Smooth muscle cell (in vitro differentiated cells): ENCODE data around the gene HCRTR1. TPM values are rescaled to one million over a fixed set of nuclear protein-coding genes. Genes with fewer than 3 reads are reported as not detected.

Experiments used
- DNase-seq: peaks from one replicate; lab custom pipeline; 2025; ENCODE audit not compliant: unreplicated experiment; lab: John Stamatoyannopoulos, UW
- H2AFZ ChIP-seq: fragments of 200-600 bp; sonication (generic); 2 replicates; pipeline ENCODE4 v1.6.0; 2016; ENCODE audit warnings: antibody characterized with exemption, low read depth, mild to moderate bottlenecking
- H3F3A ChIP-seq: fragments of 200-600 bp; sonication (generic); 2 replicates; pipeline ENCODE4 v1.6.0; 2017; ENCODE audit warnings: antibody characterized with exemption, low read depth
- H3K27ac ChIP-seq: fragments of 200-600 bp; sonication (generic); 2 replicates; pipeline ENCODE4 v1.5.1; 2016; ENCODE audit warnings: low read depth, mild to moderate bottlenecking
- H3K27me3 ChIP-seq: fragments of 200-600 bp; sonication (generic); 2 replicates; pipeline ENCODE4 v1.6.1; 2016; ENCODE audit warnings: low read depth, mild to moderate bottlenecking
- H3K36me3 ChIP-seq: fragments of 200-600 bp; sonication (generic); 2 replicates; pipeline ENCODE4 v1.5.1; 2016; ENCODE audit warnings: low read depth
- H3K4me1 ChIP-seq: fragments of 200-600 bp; sonication (generic); 2 replicates; pipeline ENCODE4 v1.5.1; 2016; ENCODE audit warnings: low read depth
- H3K4me2 ChIP-seq: fragments of 200-600 bp; sonication (generic); 2 replicates; pipeline ENCODE4 v1.6.0; 2016; ENCODE audit warnings: mild to moderate bottlenecking
- H3K4me3 ChIP-seq: fragments of 200-600 bp; sonication (generic); 2 replicates; pipeline ENCODE4 v1.5.1; 2016; ENCODE audit warnings: mild to moderate bottlenecking
- H3K79me2 ChIP-seq: fragments of 200-600 bp; sonication (generic); 2 replicates; pipeline ENCODE4 v1.6.0; 2016; ENCODE audit warnings: low read depth, mild to moderate bottlenecking
- H3K9ac ChIP-seq: fragments of 200-600 bp; sonication (generic); 2 replicates; pipeline ENCODE4 v1.6.0; 2016; ENCODE audit warnings: low read depth
- H3K9me3 ChIP-seq: fragments of 200-600 bp; sonication (generic); replicated peaks from 2 replicates; pipeline ENCODE4 v1.5.1; 2016; ENCODE audit warnings: low read depth
- H4K20me1 ChIP-seq: fragments of 200-600 bp; sonication (generic); 2 replicates; pipeline ENCODE4 v1.6.0; 2016; ENCODE audit warnings: low read depth
- WGBS: methylation state at CpG from one replicate; pipeline ENCODE4 v1.1.7; 2016; ENCODE audit warnings: low lambda C conversion rate; 5-methylcytosine and 5-hydroxymethylcytosine counted together
- polyA plus RNA-seq: library from polyadenylated mRNA; unstranded; fragments of >200 nt; fragmentation: Nextera tagmentation; extraction: Ambion mirVana; gene quantifications from 2 replicates; pipeline ENCODE4 v1.2.1, GENCODE V29; 2016
- total RNA-seq: library from RNA; depleted of rRNA; stranded (reverse); fragments of >200 nt; gene quantifications from 2 replicates; pipeline ENCODE4 v1.2.3, GENCODE V29; 2014
- TF ChIP-seq, protein P1 (sequence below): fragments of 200-600 bp; sonication (generic); IDR thresholded peaks from 2 replicates; pipeline ENCODE4 v1.5.1; 2017; ENCODE audit warnings: borderline replicate concordance, mild to moderate bottlenecking, antibody characterized with exemption; ENCODE audit not compliant: insufficient read depth, poor library complexity, severe bottlenecking

HCRTR1 gene
- total and polyA plus RNA-seq, 2 experiments from 2014 or later = 2.0 TPM; not detected in 1

GRCh38 chr1:31574749-31575368 is 42.6 kb upstream of the HCRTR1 start:
- TF ChIP-seq, protein P1, sequence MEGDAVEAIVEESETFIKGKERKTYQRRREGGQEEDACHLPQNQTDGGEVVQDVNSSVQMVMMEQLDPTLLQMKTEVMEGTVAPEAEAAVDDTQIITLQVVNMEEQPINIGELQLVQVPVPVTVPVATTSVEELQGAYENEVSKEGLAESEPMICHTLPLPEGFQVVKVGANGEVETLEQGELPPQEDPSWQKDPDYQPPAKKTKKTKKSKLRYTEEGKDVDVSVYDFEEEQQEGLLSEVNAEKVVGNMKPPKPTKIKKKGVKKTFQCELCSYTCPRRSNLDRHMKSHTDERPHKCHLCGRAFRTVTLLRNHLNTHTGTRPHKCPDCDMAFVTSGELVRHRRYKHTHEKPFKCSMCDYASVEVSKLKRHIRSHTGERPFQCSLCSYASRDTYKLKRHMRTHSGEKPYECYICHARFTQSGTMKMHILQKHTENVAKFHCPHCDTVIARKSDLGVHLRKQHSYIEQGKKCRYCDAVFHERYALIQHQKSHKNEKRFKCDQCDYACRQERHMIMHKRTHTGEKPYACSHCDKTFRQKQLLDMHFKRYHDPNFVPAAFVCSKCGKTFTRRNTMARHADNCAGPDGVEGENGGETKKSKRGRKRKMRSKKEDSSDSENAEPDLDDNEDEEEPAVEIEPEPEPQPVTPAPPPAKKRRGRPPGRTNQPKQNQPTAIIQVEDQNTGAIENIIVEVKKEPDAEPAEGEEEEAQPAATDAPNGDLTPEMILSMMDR = no peak
- no peak for DNase-seq
- peak overlapping the region; percentile 79 for H3K4me2 ChIP-seq

GRCh38 chr1:31575369-31576140 is 41.9 kb upstream of the HCRTR1 start:
- DNase-seq = no peak
- Histone ChIP-seq H3K4me3 (no peak overlapping the region), H2AFZ (no peak overlapping the region), H4K20me1 (no peaks in the 10 kb centered on the region), H3K4me1 (peaks cover 9% of the 10 kb centered on the region), H3K36me3 (no peaks in the 10 kb centered on the region), H3K4me2 (peak overlapping the region; percentile 79), H3F3A (peaks cover 7% of the 10 kb centered on the region), H3K9me3 (no peaks in the 10 kb centered on the region), H3K9ac (no peak overlapping the region), H3K27me3 (no peaks in the 10 kb centered on the region), H3K79me2 (peaks cover 4% of the 10 kb centered on the region), H3K27ac (peak overlapping the region; percentile 75)
- TF ChIP-seq, protein P1 = no peak
- whole genome bisulfite sequencing = 57% methylated on average over 11 of the region's 11 CpGs

More at GRCh38 chr1:31574749-31575368, 42.6 kb upstream of the HCRTR1 start:
- WGBS = 22% methylated on average over 10 of the region's 10 CpGs
- Histone ChIP-seq H3K36me3 (no peaks in the 10 kb centered on the region), H3F3A (peaks cover 7% of the 10 kb centered on the region), H3K27ac (peak overlapping the region; percentile 75), H3K9ac (no peak overlapping the region), H3K9me3 (no peaks in the 10 kb centered on the region), H2AFZ (no peak overlapping the region), H3K27me3 (no peaks in the 10 kb centered on the region), H4K20me1 (no peaks in the 10 kb centered on the region), H3K79me2 (peaks cover 4% of the 10 kb centered on the region), H3K4me1 (peaks cover 9% of the 10 kb centered on the region), H3K4me3 (no peak overlapping the region)

DNA sequence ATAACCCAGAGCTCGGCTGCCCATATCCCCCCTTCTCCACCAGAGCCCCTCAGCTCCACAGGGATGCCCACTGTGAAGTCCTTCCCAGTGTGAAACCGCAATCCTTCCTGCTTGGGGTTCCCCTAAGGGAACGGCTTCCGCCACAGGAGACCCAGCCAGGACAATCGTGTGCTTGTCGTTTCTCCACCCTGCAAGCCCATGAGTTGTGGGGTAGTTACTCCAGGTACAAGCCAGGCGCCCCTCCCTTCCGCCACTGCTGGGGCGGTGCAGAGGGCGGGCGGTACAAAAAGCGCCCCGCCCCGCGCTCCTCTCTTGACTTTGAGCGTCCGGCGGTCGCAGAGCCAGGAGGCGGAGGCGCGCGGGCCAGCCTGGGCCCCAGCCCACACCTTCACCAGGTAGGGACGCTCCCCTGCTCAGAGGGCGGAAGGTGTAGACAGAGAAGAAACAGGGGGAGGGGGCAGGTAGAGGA is 41.3 kb upstream of the HCRTR1 start, which contains the start of gene TINAGL1:
Gene TINAGL1 (plus strand): TSS at position 315 of the 469 bp plus-strand sequence. CDS start 634 bp downstream, outside the sequence.
- no peaks in the 10 kb centered on the region for H3K9me3 ChIP-seq
- peak within 1 kb of the TSS; percentile 79 for H3K4me2 ChIP-seq
- peak within 1 kb of the TSS; percentile 43 for H3K4me3 ChIP-seq
- H3K9ac ChIP-seq = peak within 1 kb of the TSS; percentile 9
- H3K27me3 ChIP-seq = no peaks in the 10 kb centered on the region
- TF ChIP-seq, protein P1 = no peak
- no peak for DNase-seq
- peak within 1 kb of the TSS; percentile 59 for H2AFZ ChIP-seq
- peaks cover 9% of the 10 kb centered on the region for H3K4me1 ChIP-seq
- peaks cover 4% of the 10 kb centered on the region for H3K79me2 ChIP-seq
- peak within 1 kb of the TSS; percentile 75 for H3K27ac ChIP-seq
- WGBS = 6% methylated on average over 22 of the region's 25 CpGs
- H3K36me3 ChIP-seq = no peaks in the 10 kb centered on the region
- H3F3A ChIP-seq = peaks cover 7% of the 10 kb centered on the region
- H4K20me1 ChIP-seq = no peaks in the 10 kb centered on the region
